CD14-positive monocyte (primary cell): ENCODE results near the gene MAMDC2. TPM values are rescaled to one million over a fixed set of nuclear protein-coding genes. Genes with fewer than 3 reads are reported as not detected.

Experiments used
- DNase-seq, 3 donors: peaks; one replicate each; pipeline ENCODE4 v3.0.0-alpha.2; 2011 to 2022
- H2AFZ ChIP-seq: 2 replicates; pipeline ENCODE4 v1.6.0; 2012; ENCODE audit warnings: mild to moderate bottlenecking, low read depth, low read length, inconsistent platforms; ENCODE audit not compliant: insufficient read depth, poor library complexity, severe bottlenecking
- H3K27ac ChIP-seq, 2 donors: 1 replicate in 1 of 2; 2 replicates in 1 of 2; pipeline ENCODE4 v1.5.1; 2012 to 2013; ENCODE audit warnings: low read length in 2 of 2, control low read depth in 1 of 2, inconsistent platforms in 1 of 2, low read depth in 1 of 2, mild to moderate bottlenecking in 1 of 2
- H3K27me3 ChIP-seq, 2 donors: one replicate each; pipeline versions ENCODE4 v1.6.0 to v1.6.1; 2011 to 2013; ENCODE audit warnings: low read length in 2 of 2; ENCODE audit not compliant: control insufficient read depth in 2 of 2, insufficient read depth in 2 of 2
- H3K36me3 ChIP-seq, 2 donors: replicated peaks in 1 of 2; 1 replicate in 1 of 2; 2 replicates in 1 of 2; pipeline versions ENCODE4 v1.5.1 to v1.6.1; 2012 to 2013; ENCODE audit warnings: low read length in 2 of 2, control low read depth in 1 of 2, inconsistent platforms in 1 of 2, mild to moderate bottlenecking in 1 of 2; ENCODE audit not compliant: insufficient read depth in 2 of 2, control insufficient read depth in 1 of 2
- H3K4me1 ChIP-seq, 2 donors: 1 replicate in 1 of 2; 2 replicates in 1 of 2; pipeline versions ENCODE4 v1.5.1 to v1.6.1; 2012 to 2013; ENCODE audit warnings: low read length in 2 of 2, control low read depth in 1 of 2, inconsistent platforms in 1 of 2, mild to moderate bottlenecking in 1 of 2, moderate library complexity in 1 of 2; ENCODE audit not compliant: insufficient read depth in 2 of 2, control insufficient read depth in 1 of 2
- H3K4me2 ChIP-seq: replicated peaks from 2 replicates; pipeline ENCODE3; 2012; ENCODE audit warnings: low read length, moderate library complexity, mild to moderate bottlenecking; ENCODE audit not compliant: poor library complexity, severe bottlenecking; ENCODE audit errors: extremely low read depth
- H3K4me3 ChIP-seq, 3 experiments: fragments of 200-600 bp in 1 of 3; sonication (generic) in 1 of 3; replicated peaks in 1 of 3; 1 replicate in 2 of 3; 2 replicates in 1 of 3; pipeline ENCODE4 v1.5.1; 2011 to 2013; ENCODE audit warnings: low read length in 3 of 3, mild to moderate bottlenecking in 3 of 3, control low read depth in 2 of 3, low read depth in 2 of 3, inconsistent platforms in 1 of 3, moderate library complexity in 1 of 3
- H3K79me2 ChIP-seq: 2 replicates; pipeline ENCODE4 v1.6.0; 2012; ENCODE audit warnings: mild to moderate bottlenecking, control low read depth, inconsistent platforms, low read length, moderate library complexity; ENCODE audit not compliant: insufficient read depth
- H3K9ac ChIP-seq: 2 replicates; pipeline ENCODE4 v1.6.0; 2017; ENCODE audit warnings: low read length, mild to moderate bottlenecking; ENCODE audit not compliant: insufficient read depth, poor library complexity, severe bottlenecking
- H3K9me3 ChIP-seq, 2 donors: replicated peaks in 1 of 2; 1 replicate in 1 of 2; 2 replicates in 1 of 2; pipeline versions ENCODE4 v1.5.1 to v1.6.1; 2012 to 2013; ENCODE audit warnings: low read length in 2 of 2, control low read depth in 1 of 2; ENCODE audit not compliant: control insufficient read depth in 1 of 2, insufficient read depth in 1 of 2
- H4K20me1 ChIP-seq: 2 replicates; pipeline ENCODE4 v1.6.0; 2012; ENCODE audit warnings: mild to moderate bottlenecking, low read length, control low read depth, moderate library complexity; ENCODE audit not compliant: insufficient read depth
- H3K27ac Mint-ChIP-seq, 7 donors: one replicate each; pipeline ENCODE4 v1.8.0; 2020; ENCODE audit warnings: mild to moderate bottlenecking in 7 of 7, mixed read lengths in 7 of 7, moderate library complexity in 6 of 7, inconsistent platforms in 2 of 7
- H3K27me3 Mint-ChIP-seq, 3 donors: one replicate each; pipeline ENCODE4 v1.8.0; 2021 to 2022; ENCODE audit warnings: low read depth in 3 of 3, mild to moderate bottlenecking in 3 of 3, mixed read lengths in 3 of 3, moderate library complexity in 3 of 3, inconsistent platforms in 1 of 3
- H3K36me3 Mint-ChIP-seq, 2 donors: one replicate each; pipeline ENCODE4 v1.8.0; 2020; ENCODE audit warnings: mixed read lengths in 2 of 2, inconsistent platforms in 1 of 2, mild to moderate bottlenecking in 1 of 2
- H3K4me1 Mint-ChIP-seq: one replicate; pipeline ENCODE4 v1.8.0; 2020; ENCODE audit warnings: mild to moderate bottlenecking, mixed read lengths
- H3K4me3 Mint-ChIP-seq, 2 donors: one replicate each; pipeline ENCODE4 v1.8.0; 2020; ENCODE audit warnings: mild to moderate bottlenecking in 2 of 2, mixed read lengths in 2 of 2, moderate library complexity in 1 of 2
- H3K9me3 Mint-ChIP-seq, 7 donors: one replicate each; pipeline ENCODE4 v1.8.0; 2020 to 2022; ENCODE audit warnings: mixed read lengths in 7 of 7, mild to moderate bottlenecking in 6 of 7, moderate library complexity in 6 of 7, inconsistent platforms in 2 of 7
- CTCF ChIP-seq: fragments of 200-600 bp; IDR thresholded peaks from one replicate; pipeline ENCODE4 v1.8.0; 2022; ENCODE audit warnings: antibody characterized with exemption, mild to moderate bottlenecking
- WGBS: methylation state at CpG from one replicate; pipeline ENCODE4 v1.1.5; 2013; ENCODE audit warnings: missing lambda C conversion rate; ENCODE audit not compliant: insufficient coverage; 5-methylcytosine and 5-hydroxymethylcytosine counted together
- intact Hi-C, 2 donors: fragments of 100-400 bp; cut with micrococcal nuclease; formaldehyde crosslinking; loops; one replicate each; pipeline versions ENCODE4 v1.15.0 to v1.15.1; 2023
- polyA plus RNA-seq, 3 donors: library from polyadenylated mRNA; depleted of rRNA in 1 of 3; unstranded in 2 of 3; stranded (reverse) in 1 of 3; fragments of 300-500 nt in 2 of 3; fragments of >200 nt in 1 of 3; fragmentation: Illumina TruSeq in 2 of 3; gene quantifications; 1 replicate in 2 of 3; 2 replicates in 1 of 3; pipeline ENCODE4 v1.2.3, GENCODE V29; 2012 to 2021

The MAMDC2 gene
- polyA plus RNA-seq, 3 donors: 0.05 to 0.09 TPM; not detected in 1

GRCh38 chr9:70106571-70106970 lies 62.9 kb downstream of the MAMDC2 start:
- no peaks in the 10 kb centered on the region for H3K36me3 ChIP-seq
- H3K4me1 ChIP-seq: no peaks in the 10 kb centered on the region
- peaks cover 0 to 3% of the 10 kb centered on the region in 2 donors for H3K9me3 ChIP-seq
- no peaks in the 10 kb centered on the region for H4K20me1 ChIP-seq
- no peak overlapping the region for H3K27ac ChIP-seq
- no peak for DNase-seq
- no peak overlapping the region for H2AFZ ChIP-seq
- no peaks in the 10 kb centered on the region for H3K36me3 Mint-ChIP-seq
- no peaks in the 10 kb centered on the region for H3K27me3 ChIP-seq
- peaks cover 2 to 6% (median 4%) of the 10 kb centered on the region in 7 donors for H3K9me3 Mint-ChIP-seq
- H3K4me3 ChIP-seq: no peak overlapping the region
- peaks cover 0 to 3% (median 0%) of the 10 kb centered on the region in 3 donors for H3K27me3 Mint-ChIP-seq
- intact Hi-C loops: no loop called here
- no peaks in the 10 kb centered on the region for H3K79me2 ChIP-seq
- H3K9ac ChIP-seq: no peak overlapping the region
- TF ChIP-seq CTCF: no peak
- no peak overlapping the region for H3K4me3 Mint-ChIP-seq
- no peak overlapping the region for H3K27ac Mint-ChIP-seq
- peaks cover 2% of the 10 kb centered on the region for H3K4me1 Mint-ChIP-seq
- H3K4me2 ChIP-seq: no peak overlapping the region
- WGBS: 93% methylated on average over 10 of the region's 10 CpGs

GRCh38 chr9:70107558-70107957 lies 63.9 kb downstream of the MAMDC2 start:
- Histone ChIP-seq H3K36me3 (no peaks in the 10 kb centered on the region), H3K27ac (no peak overlapping the region), H3K27me3 (no peaks in the 10 kb centered on the region), H3K9ac (no peak overlapping the region), H3K79me2 (no peaks in the 10 kb centered on the region), H3K4me2 (no peak overlapping the region), H2AFZ (no peak overlapping the region), H3K9me3 (peaks cover 0 to 3% of the 10 kb centered on the region in 2 donors), H3K4me1 (no peaks in the 10 kb centered on the region), H4K20me1 (no peaks in the 10 kb centered on the region), H3K4me3 (no peak overlapping the region)
- DNase-seq: no peak
- Mint-ChIP-seq H3K27me3 (peaks cover 0 to 3% (median 0%) of the 10 kb centered on the region in 3 donors), H3K4me3 (no peak overlapping the region), H3K36me3 (no peaks in the 10 kb centered on the region), H3K27ac (no peak overlapping the region), H3K9me3 (peaks cover 2 to 6% (median 4%) of the 10 kb centered on the region in 7 donors), H3K4me1 (peaks cover 2% of the 10 kb centered on the region)
- no peak for TF ChIP-seq CTCF
- WGBS: 100% methylated on average over 1 of the region's 1 CpG
- intact Hi-C loops: no loop called here
